Measurements from ENCODE around the gene DBR1.

The DBR1 gene

GRCh38 chr3:138174421-138175131, at the start of gene DBR1:
DBR1 (minus strand) TSS chr3:138174921; CDS start chr3:138174795, 126 bp downstream.
- peak; percentile 68 for DNase-seq (ENCODE audit: low spot score)

- DNase-seq (ENCODE audit: low spot score): no peak
Observed at GRCh38 chr3:138222942-138223287, 48.2 kb upstream of the DBR1 start.

GRCh38 chr3:138222131-138222941, 47.6 kb upstream of the DBR1 start:
- DNase-seq (ENCODE audit: low spot score): no peak

- DNase-seq (ENCODE audit: low spot score): no peak
Observed at GRCh38 chr3:138220788-138221187, 46.1 kb upstream of the DBR1 start.

- DNase-seq (ENCODE audit: low spot score): no peak
Observed at GRCh38 chr3:138220242-138220641, 45.5 kb upstream of the DBR1 start.

- DNase-seq (ENCODE audit: low spot score): no peak
Observed at GRCh38 chr3:138219255-138219654, 44.5 kb upstream of the DBR1 start.

GRCh38 chr3:138213398-138214085, 38.8 kb upstream of the DBR1 start:
- no peak for DNase-seq (ENCODE audit: low spot score)

- no peak for DNase-seq (ENCODE audit: low spot score)
Observed at GRCh38 chr3:138210528-138210927, 35.8 kb upstream of the DBR1 start.

GRCh38 chr3:138206196-138206595, 31.5 kb upstream of the DBR1 start:
- no peak for DNase-seq (ENCODE audit: low spot score)

GRCh38 chr3:138205527-138205926, 30.8 kb upstream of the DBR1 start:
- DNase-seq (ENCODE audit: low spot score): no peak

- DNase-seq (ENCODE audit: low spot score): no peak
Observed at GRCh38 chr3:138203938-138204337, 29.2 kb upstream of the DBR1 start.

GRCh38 chr3:138202945-138203701, 28.4 kb upstream of the DBR1 start:
- no peak for DNase-seq (ENCODE audit: low spot score)

- DNase-seq (ENCODE audit: low spot score): no peak
Observed at GRCh38 chr3:138200424-138200823, 25.7 kb upstream of the DBR1 start.

- DNase-seq (ENCODE audit: low spot score): no peak
Observed at GRCh38 chr3:138199851-138200250, 25.1 kb upstream of the DBR1 start.

- DNase-seq (ENCODE audit: low spot score): no peak
Observed at GRCh38 chr3:138197524-138197923, 22.8 kb upstream of the DBR1 start.

- DNase-seq (ENCODE audit: low spot score): peak; percentile 25
Observed at GRCh38 chr3:138197058-138197457, 22.3 kb upstream of the DBR1 start.

- no peak for DNase-seq (ENCODE audit: low spot score)
Observed at GRCh38 chr3:138196023-138196422, 21.3 kb upstream of the DBR1 start.

- no peak for DNase-seq (ENCODE audit: low spot score)
Observed at GRCh38 chr3:138195481-138195880, 20.8 kb upstream of the DBR1 start.

GRCh38 chr3:138188013-138188730, 13.5 kb upstream of the DBR1 start:
- DNase-seq (ENCODE audit: low spot score): no peak

- DNase-seq (ENCODE audit: low spot score): peak; percentile 93
Observed at GRCh38 chr3:138187296-138188012, 12.7 kb upstream of the DBR1 start, which contains the start of gene ARMC8. ARMC8 (plus strand) TSS chr3:138187301; CDS start chr3:138187555, 254 bp downstream.

Data from HuH-7.5 (cell line).